ENCODE results near the gene PTPRO.

Gene PTPRO

GRCh38 chr12:15320881-15321280 lies 1.4 kb upstream of the PTPRO start:
- ChIA-PET POLR2A (ENCODE audit: low non-redundant PET) (no interaction called here), CTCF (no interaction called here)
- no peak for DNase-seq (ENCODE audit: low spot score)
- H3K27ac ChIP-seq, result no peak overlapping the region
- TF ChIP-seq CTCF (conservative IDR thresholded peaks at IDR 0.05; ENCODE audit: low read depth), result no peak

GRCh38 chr12:15323480-15323879 lies 1.2 kb downstream of the PTPRO start:
- peak; percentile 13 for DNase-seq (ENCODE audit: low spot score)
- no peak for TF ChIP-seq CTCF (conservative IDR thresholded peaks at IDR 0.05; ENCODE audit: low read depth)
- ChIA-PET CTCF (interaction anchor here (0.6 to 0.7 kb wide), 3 partner anchors 131 to 197 kb away, joined by 3 read pairs; no protein-coding TSS in a partner anchor), POLR2A (ENCODE audit: low non-redundant PET) (no interaction called here)
- H3K27ac ChIP-seq, result no peak overlapping the region

- no peak overlapping the region for H3K27ac ChIP-seq
- ChIA-PET CTCF (no interaction called here), POLR2A (ENCODE audit: low non-redundant PET) (no interaction called here)
- TF ChIP-seq CTCF (conservative IDR thresholded peaks at IDR 0.05; ENCODE audit: low read depth), result no peak
- no peak for DNase-seq (ENCODE audit: low spot score)
Observed at GRCh38 chr12:15329891-15330290, 7.6 kb downstream of the PTPRO start.

- ChIA-PET POLR2A (ENCODE audit: low non-redundant PET) (no interaction called here), CTCF (no interaction called here)
- no peak for DNase-seq (ENCODE audit: low spot score)
- H3K27ac ChIP-seq, result no peak overlapping the region
- TF ChIP-seq CTCF (conservative IDR thresholded peaks at IDR 0.05; ENCODE audit: low read depth), result no peak
Observed at GRCh38 chr12:15334225-15334624, 11.9 kb downstream of the PTPRO start.

- no peak for TF ChIP-seq CTCF (conservative IDR thresholded peaks at IDR 0.05; ENCODE audit: low read depth)
- ChIA-PET POLR2A (ENCODE audit: low non-redundant PET) (no interaction called here), CTCF (interaction anchor here (0.7 kb wide), 1 partner anchor 115 kb away, joined by 4 read pairs; the partner anchor contains the start of gene RERG)
Observed at GRCh38 chr12:15335959-15336358, 13.7 kb downstream of the PTPRO start.

GRCh38 chr12:15336768-15337553 lies 14.7 kb downstream of the PTPRO start:
- peak; percentile 38 for DNase-seq (ENCODE audit: low spot score)
- no peak for TF ChIP-seq CTCF (conservative IDR thresholded peaks at IDR 0.05; ENCODE audit: low read depth)
- peak overlapping the region; percentile 63; the same call in 1 of the 2 replicates for H3K27ac ChIP-seq
- ChIA-PET CTCF (no interaction called here), POLR2A (ENCODE audit: low non-redundant PET) (no interaction called here)

More at GRCh38 chr12:15335959-15336358, 13.7 kb downstream of the PTPRO start:
- H3K27ac ChIP-seq, result no peak overlapping the region
- DNase-seq (ENCODE audit: low spot score), result no peak
